Dedifferentiated amniotic fluid mesenchymal stem cell (primary cell): Measurements from ENCODE around the gene LTBP3.

Experiments
- DNase-seq: peaks from one replicate; pipeline ENCODE4 v3.0.0-alpha.2; 2016; ENCODE audit errors: extremely low spot score

Gene LTBP3

GRCh38 chr11:65496304-65497140 is 61.6 kb downstream of the LTBP3 start:
- peak; percentile 51 for DNase-seq

- peak; percentile 88 for DNase-seq
Observed at GRCh38 chr11:65493367-65494176, 64.6 kb downstream of the LTBP3 start.

DNA sequence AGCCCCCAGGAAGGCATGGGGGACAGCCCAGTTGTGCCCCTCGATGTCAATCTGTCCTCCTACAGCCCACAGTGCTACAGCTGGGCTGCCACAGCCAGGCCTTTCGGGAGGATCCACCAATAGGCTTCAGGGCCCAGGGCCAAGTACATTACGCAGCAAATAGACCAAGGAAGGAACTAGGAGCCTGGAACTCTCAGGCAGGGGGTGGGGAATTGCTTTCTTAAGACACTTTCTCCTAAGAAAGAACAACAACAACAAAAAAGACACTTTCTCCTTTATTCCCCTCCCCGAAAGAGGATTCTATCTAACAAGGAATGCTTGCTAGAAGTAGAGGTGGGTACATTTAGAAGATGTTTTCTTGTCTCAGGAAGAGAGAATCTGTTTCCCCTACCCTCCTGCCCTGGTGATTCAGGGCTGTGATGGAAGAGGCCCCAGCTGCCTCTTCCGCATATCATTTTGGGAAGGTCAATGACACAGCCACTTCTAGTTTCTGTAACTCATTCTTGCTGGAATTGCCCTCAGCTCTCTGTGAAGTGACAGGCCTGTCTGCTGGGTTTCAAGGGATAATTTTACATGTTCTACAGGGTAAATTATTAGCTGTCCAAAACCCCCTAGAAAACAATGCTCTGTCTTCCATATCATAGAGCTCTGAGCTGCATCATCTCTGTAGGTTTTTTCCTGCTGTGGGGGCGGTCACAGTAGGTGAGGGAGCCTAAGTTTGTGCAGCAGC is 65.4 kb downstream of the LTBP3 start:
- no peak for DNase-seq

GRCh38 chr11:65492387-65492636 is 65.8 kb downstream of the LTBP3 start:
- DNase-seq, result no peak

- DNase-seq, result peak; percentile 91
Observed at GRCh38 chr11:65491614-65492386, 66.4 kb downstream of the LTBP3 start.

- no peak for DNase-seq
Observed at GRCh38 chr11:65491163-65491465, 67.0 kb downstream of the LTBP3 start.

DNA sequence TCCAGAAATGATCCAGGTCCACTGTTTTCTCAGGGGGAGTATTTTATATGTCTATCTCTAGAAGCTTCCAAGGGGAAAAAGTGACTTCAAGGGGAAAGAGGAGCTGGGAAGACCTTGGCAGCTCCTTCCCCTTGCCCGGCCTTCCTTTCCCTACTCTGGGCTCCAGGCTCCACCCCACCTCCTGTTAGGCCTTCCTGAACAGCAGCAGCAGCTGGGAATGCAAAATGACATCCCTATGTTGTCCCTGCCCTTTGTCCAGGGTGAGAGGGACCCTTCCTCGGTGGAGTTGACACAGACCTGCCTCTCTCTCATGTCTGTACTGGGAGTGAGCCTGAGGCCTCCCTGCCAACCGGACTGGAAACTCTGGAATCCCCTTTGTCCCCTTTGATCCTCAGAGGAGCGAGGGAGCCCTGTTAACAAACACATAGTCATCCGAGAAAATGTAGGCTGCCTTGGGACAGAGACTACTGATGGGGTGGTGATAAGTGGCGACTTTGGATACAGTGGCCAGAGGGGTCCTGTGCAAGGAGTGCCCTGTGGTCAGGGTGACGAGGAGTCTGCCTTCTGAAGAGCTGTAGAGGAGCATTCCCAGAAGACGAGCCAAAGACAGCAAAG is 68.3 kb downstream of the LTBP3 start:
- no peak for DNase-seq

- DNase-seq, result peak; percentile 65
Observed at GRCh38 chr11:65489035-65489705, 69.0 kb downstream of the LTBP3 start.
